OCI-LY1 (cell line): ENCODE measurements around the gene SPAG17.

ENCODE experiments used
- CTCF ChIP-seq: fragments of 200-600 bp; sonication (generic), shearing (Covaris generic); IDR thresholded peaks from 2 replicates; pipeline ENCODE4 v1.5.1; 2017; ENCODE audit warnings: mild to moderate bottlenecking, antibody characterized with exemption, low read length, moderate library complexity, mixed read lengths
- EZH2 ChIP-seq: fragments of 200-600 bp; sonication (generic), shearing (Covaris generic); IDR thresholded peaks from 2 replicates; pipeline ENCODE4 v1.8.0; 2017; ENCODE audit warnings: borderline replicate concordance, mixed run types, mild to moderate bottlenecking, antibody characterized with exemption, low read length, moderate library complexity, mixed read lengths

GRCh38 chr1:118157506-118157905 is 27.5 kb downstream of the SPAG17 start:
- TF ChIP-seq CTCF (no peak), EZH2 (no peak)
